IPS-18c (cell line): ENCODE results near the gene ANXA9.

Experiments
- H3K4me3 ChIP-seq: 2 replicates; pipeline ENCODE4 v1.7.0; 2013; ENCODE audit warnings: low read depth, mild to moderate bottlenecking, low read length, moderate library complexity; ENCODE audit not compliant: insufficient read depth
- H3K9me3 ChIP-seq: one replicate; pipeline ENCODE4 v1.6.1; 2013; ENCODE audit warnings: mild to moderate bottlenecking, low read length, moderate library complexity; ENCODE audit not compliant: control insufficient read depth, insufficient read depth

Gene ANXA9, protein sequence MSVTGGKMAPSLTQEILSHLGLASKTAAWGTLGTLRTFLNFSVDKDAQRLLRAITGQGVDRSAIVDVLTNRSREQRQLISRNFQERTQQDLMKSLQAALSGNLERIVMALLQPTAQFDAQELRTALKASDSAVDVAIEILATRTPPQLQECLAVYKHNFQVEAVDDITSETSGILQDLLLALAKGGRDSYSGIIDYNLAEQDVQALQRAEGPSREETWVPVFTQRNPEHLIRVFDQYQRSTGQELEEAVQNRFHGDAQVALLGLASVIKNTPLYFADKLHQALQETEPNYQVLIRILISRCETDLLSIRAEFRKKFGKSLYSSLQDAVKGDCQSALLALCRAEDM

DNA sequence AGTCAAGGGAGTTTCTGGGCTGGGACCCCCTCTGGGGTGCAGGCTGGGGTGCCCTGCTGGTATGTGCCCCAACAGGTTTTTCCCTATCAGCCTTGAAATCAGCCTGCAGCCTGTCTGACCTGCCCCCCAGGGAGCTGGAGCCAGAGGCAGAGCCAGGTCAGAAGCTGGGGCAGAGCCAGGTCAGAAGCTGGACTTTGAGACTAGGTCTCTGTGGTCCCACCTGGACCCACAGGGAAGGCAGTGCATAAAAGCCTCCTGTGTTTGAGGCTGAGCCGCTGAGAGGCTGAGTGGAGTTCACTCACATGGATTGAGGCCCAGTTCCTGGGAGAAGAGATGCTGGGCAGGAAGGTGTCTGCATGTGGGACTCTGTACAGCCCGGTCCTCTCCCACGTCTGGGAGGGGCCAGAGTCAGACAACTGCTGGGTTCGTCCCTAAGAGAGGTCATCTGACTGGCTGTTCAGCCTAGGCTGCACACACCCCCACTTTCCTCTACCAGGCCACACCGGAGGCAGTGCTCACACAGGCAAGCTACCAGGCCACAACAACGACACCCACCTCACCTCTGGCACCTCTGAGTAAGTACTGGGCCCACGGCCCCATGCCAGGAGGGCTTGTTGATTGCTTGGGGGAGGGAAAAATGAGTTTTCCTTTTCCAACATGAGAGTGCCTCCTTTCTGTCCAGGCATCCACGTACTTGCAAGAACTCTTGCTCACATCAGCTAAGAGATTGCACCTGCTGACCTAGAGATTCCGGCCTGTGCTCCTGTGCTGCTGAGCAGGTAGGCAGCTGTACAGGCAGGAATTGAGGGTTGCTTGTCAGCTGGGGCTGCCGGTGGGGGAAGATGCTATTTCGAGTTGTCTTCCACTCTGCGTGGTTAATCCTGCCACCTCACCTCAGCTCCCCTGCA, at the start of gene ANXA9:
Gene ANXA9 (plus strand): TSS at position 488 of the 908 bp plus-strand sequence. CDS start 814 bp downstream, outside the sequence.
- no peaks in the 10 kb centered on the region for H3K9me3 ChIP-seq
- H3K4me3 ChIP-seq: no peak within 1 kb of the TSS

- no peaks in the 10 kb centered on the region for H3K9me3 ChIP-seq
- H3K4me3 ChIP-seq: no peak overlapping the region
These were observed 37.2 kb upstream of the ANXA9 start for GRCh38 chr1:150944856-150945255.

DNA sequence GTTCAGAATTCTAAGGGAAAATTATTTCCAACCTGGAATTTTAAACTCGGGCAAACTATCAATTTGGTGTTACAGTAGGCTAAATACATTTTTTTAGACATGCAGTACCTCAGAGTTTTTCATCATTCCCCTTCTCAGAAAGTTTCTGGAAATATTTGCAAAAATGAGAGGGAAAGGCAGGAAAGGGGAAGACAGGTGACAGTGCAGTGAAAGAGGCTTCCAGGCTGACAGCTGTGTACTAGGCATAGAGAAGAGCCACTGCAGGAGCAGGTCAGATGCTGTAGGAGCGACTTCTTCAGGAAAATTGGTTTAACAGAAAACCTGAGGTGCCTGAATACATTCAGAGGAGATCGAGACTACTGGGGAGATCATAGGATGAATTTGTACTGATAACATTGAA, 27.4 kb upstream of the ANXA9 start:
- Histone ChIP-seq H3K9me3 (no peaks in the 10 kb centered on the region), H3K4me3 (no peak overlapping the region)

DNA sequence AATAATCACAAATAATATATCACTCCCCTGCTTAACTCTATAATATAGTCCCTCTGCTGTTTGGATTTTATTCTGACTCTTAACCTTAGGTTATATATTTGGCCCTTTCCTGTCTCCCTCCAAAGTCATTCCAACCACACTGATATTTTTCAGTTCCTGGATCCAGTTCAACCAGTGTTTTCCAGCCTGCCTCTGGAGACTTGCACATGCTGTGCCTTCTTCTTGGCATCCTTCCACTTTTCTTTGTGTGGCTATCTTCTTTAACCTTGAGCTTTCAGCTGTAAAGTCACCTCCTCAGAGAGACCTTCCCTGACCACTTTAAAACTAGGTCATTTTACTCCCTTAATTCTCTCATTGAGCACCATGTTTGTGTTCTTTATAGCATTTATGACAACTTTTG, 26.8 kb upstream of the ANXA9 start:
- Histone ChIP-seq H3K4me3 (no peak overlapping the region), H3K9me3 (no peaks in the 10 kb centered on the region)

DNA sequence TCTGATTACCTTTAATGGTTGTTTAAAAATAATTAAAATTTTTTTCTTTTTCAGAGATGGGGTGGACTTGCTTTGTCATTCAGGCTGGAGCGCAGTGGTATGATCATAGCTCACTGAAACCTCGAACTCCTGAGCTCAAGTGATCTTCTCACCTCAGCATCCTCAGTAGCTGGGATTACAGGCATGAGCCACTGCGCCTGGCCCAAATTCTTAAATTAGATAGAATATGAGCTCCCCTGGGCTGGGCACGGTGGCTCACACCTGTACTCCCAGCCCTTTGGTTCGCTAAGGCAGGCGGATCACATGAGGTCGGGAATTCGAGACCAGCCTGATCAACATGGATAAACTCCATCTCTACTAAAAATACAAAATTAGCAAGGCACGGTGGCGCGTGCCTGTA, 24.4 kb upstream of the ANXA9 start:
- no peak overlapping the region for H3K4me3 ChIP-seq
- H3K9me3 ChIP-seq: no peaks in the 10 kb centered on the region

GRCh38 chr1:150960646-150961045, 21.4 kb upstream of the ANXA9 start:
- Histone ChIP-seq H3K4me3 (no peak overlapping the region), H3K9me3 (no peaks in the 10 kb centered on the region)

- Histone ChIP-seq H3K4me3 (no peak overlapping the region), H3K9me3 (no peaks in the 10 kb centered on the region)
These were observed 20.3 kb upstream of the ANXA9 start for GRCh38 chr1:150961756-150962155.

GRCh38 chr1:150963321-150964163, 18.6 kb upstream of the ANXA9 start:
- Histone ChIP-seq H3K9me3 (no peaks in the 10 kb centered on the region), H3K4me3 (no peak overlapping the region)

- no peaks in the 10 kb centered on the region for H3K9me3 ChIP-seq
- no peak overlapping the region for H3K4me3 ChIP-seq
These were observed 18.0 kb upstream of the ANXA9 start for GRCh38 chr1:150964164-150964489.

DNA sequence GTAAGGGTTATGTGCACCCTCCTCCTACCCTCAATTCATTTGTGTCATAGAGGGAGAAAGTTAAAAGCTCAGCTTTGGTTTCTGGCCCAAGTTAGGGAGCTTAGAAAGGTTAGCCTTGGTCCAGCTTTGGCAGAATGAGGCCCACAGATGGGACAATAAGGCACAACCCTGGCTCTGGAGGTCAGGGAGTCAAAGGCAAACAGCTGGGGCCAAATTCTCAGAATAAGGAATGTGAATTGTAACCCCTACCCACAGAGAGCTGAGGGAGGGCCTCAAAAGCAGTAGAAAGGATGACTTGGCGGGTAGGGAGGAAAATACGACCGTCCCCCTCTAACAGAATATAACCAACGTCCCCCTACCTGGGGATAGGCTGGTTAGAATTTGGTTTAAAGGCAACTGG, 16.5 kb upstream of the ANXA9 start:
- Histone ChIP-seq H3K9me3 (no peaks in the 10 kb centered on the region), H3K4me3 (no peak overlapping the region)

GRCh38 chr1:150966011-150966410, 16.1 kb upstream of the ANXA9 start:
- H3K9me3 ChIP-seq: no peaks in the 10 kb centered on the region

DNA sequence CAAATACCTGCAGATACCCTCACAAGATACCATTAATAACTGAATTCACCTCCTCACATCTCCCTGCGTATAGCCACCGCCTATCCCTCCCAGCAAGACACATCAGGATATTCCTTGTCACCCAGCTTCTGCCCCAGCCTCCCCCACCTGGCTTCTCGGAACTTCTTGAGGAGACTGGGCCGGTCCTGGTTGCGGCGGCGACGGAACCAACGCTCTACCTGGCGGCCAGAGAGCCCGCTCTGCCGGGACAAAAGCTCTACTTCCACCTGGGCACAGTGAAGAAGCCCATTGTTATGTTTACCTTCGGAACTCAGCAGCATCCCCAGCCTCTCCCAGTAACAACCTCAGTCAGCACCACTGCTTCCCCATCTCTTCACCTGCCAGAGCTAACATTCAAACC, 14.2 kb upstream of the ANXA9 start:
- H3K4me3 ChIP-seq: no peak overlapping the region
- H3K9me3 ChIP-seq: no peaks in the 10 kb centered on the region

More at GRCh38 chr1:150966011-150966410, 16.1 kb upstream of the ANXA9 start:
- H3K4me3 ChIP-seq: no peak overlapping the region

DNA sequence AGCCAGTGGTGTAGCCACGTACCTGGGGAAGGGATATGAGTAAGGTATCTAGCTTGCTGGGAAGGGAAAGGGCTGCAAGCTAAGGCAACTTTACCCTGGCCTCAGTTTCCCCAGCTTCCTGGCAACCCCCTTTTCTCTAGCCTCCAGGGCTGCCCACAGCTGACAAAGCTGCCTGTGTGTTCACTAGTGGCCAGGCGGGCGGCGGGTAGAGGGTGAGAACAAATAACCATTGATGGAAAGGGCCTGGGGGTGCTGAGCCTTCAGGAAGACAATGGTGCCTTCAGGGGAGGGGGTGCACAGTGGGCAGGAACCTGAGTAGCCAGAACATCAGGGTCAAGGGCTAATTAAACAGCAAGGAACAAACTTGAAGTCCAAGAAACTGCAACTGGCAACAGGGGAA, 13.6 kb upstream of the ANXA9 start:
- H3K4me3 ChIP-seq: no peak overlapping the region
- no peaks in the 10 kb centered on the region for H3K9me3 ChIP-seq

- H3K9me3 ChIP-seq: no peaks in the 10 kb centered on the region
- no peak overlapping the region for H3K4me3 ChIP-seq
These were observed 12.5 kb upstream of the ANXA9 start for GRCh38 chr1:150969626-150970025.

- Histone ChIP-seq H3K4me3 (peak overlapping the region; percentile 9; the same call in 1 of the 2 replicates), H3K9me3 (no peaks in the 10 kb centered on the region)
These were observed 11.1 kb upstream of the ANXA9 start for GRCh38 chr1:150970808-150971582.

- Histone ChIP-seq H3K4me3 (peak overlapping the region; percentile 81), H3K9me3 (no peaks in the 10 kb centered on the region)
These were observed 10.3 kb upstream of the ANXA9 start for GRCh38 chr1:150971583-150972416.
